AG10803 (cell line): ENCODE results near the gene APOA4.

ENCODE experiments used
- DNase-seq: peaks from one replicate; pipeline ENCODE4 v3.0.0; 2010; ENCODE audit warnings: low read depth
- H3K4me3 ChIP-seq: 2 replicates; pipeline ENCODE4 v1.5.1; 2011; ENCODE audit warnings: mild to moderate bottlenecking, low read length, control low read depth
- TF ChIP-seq, protein P1 (sequence below): conservative IDR thresholded peaks from 2 replicates; pipeline ENCODE4 v1.5.1; 2011; ENCODE audit warnings: mild to moderate bottlenecking, low read length, control low read depth, inconsistent platforms

Gene APOA4

DNA sequence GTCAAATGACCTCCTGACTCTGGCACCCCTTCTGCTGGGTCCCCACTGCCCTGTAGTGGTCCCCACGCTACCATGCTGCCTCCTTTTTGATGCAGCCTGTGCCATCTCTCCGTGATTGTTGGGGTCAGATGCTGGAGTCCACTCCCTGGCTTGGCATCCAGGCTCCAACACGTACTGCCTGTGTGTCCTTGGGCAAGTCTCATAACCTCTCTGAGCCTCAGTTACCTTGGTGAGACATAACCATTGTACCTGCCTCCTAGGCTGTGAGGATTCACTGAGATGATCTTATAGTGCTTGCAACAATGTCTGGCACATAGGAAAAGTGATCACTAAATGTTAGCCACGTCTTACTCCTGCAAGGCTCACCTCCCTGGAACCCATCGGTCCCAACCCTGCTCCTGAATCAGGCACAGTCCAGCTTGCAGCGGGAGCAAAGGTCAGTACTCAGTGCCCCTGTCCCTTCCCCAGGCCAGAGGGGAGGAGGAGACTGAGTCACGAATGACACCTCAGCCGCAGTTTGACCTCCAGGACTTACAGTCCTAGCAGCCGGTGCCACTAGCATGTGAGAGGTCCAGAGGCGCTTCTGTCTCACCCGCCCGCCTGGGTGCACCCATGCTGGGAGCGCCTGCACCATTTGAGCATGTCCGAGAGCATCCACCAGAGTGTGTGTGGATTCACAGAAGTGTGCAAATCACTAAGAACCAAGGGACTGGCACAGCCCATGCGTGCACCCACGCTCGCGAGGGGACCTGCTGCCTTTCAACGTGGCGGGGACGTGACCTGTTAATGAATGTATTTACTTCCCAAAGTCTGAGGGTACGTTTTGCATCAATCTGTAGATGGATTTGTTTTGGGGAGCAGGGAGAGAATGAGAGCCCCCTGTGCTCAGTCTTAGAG is 3.0 kb upstream of the APOA4 start:
- TF ChIP-seq, protein P1, sequence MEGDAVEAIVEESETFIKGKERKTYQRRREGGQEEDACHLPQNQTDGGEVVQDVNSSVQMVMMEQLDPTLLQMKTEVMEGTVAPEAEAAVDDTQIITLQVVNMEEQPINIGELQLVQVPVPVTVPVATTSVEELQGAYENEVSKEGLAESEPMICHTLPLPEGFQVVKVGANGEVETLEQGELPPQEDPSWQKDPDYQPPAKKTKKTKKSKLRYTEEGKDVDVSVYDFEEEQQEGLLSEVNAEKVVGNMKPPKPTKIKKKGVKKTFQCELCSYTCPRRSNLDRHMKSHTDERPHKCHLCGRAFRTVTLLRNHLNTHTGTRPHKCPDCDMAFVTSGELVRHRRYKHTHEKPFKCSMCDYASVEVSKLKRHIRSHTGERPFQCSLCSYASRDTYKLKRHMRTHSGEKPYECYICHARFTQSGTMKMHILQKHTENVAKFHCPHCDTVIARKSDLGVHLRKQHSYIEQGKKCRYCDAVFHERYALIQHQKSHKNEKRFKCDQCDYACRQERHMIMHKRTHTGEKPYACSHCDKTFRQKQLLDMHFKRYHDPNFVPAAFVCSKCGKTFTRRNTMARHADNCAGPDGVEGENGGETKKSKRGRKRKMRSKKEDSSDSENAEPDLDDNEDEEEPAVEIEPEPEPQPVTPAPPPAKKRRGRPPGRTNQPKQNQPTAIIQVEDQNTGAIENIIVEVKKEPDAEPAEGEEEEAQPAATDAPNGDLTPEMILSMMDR = no peak
- DNase-seq = no peak
- no peak overlapping the region for H3K4me3 ChIP-seq

DNA sequence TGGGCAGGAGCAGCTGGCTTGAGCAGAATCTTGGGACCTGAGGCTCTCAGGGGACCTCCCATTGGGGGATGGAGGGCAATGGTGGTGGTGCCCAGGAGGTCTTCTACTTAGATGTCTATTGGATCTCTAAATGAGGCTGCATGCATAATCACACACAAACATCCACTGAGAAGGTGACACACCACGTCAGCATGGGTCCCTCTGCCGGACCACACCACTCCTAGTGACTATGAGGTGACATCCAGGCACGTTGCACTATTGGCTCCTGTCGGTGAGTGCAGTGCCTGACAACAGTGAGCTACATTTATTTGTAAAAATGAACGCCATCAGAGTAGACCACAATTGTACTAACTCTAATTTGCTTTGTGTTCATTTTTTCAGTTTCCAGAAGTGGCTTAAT is 2.3 kb upstream of the APOA4 start:
- DNase-seq = no peak
- TF ChIP-seq, protein P1 = no peak
- H3K4me3 ChIP-seq = no peak overlapping the region

DNA sequence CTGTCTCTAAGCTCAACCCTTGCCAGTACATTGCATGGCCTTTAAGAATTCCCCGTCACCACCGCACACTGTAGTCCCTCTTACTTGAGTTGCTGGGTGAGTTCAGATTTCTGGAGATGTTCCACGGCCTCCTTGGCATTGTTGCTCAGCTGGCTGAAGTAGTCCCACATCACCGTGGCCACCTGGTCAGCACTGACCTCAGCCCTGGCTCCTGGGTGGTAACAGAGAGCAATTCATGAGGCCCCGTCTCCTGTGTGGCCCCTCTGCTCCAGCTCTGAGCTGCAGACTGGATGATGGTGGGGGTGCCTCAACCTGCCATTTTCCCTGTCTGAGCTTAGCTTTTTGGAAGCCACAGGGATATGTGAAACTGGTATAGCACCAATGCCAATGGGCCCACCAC is 529 bp downstream of the APOA4 start:
- no peak for DNase-seq
- TF ChIP-seq, protein P1 = no peak
- H3K4me3 ChIP-seq = no peak overlapping the region

DNA sequence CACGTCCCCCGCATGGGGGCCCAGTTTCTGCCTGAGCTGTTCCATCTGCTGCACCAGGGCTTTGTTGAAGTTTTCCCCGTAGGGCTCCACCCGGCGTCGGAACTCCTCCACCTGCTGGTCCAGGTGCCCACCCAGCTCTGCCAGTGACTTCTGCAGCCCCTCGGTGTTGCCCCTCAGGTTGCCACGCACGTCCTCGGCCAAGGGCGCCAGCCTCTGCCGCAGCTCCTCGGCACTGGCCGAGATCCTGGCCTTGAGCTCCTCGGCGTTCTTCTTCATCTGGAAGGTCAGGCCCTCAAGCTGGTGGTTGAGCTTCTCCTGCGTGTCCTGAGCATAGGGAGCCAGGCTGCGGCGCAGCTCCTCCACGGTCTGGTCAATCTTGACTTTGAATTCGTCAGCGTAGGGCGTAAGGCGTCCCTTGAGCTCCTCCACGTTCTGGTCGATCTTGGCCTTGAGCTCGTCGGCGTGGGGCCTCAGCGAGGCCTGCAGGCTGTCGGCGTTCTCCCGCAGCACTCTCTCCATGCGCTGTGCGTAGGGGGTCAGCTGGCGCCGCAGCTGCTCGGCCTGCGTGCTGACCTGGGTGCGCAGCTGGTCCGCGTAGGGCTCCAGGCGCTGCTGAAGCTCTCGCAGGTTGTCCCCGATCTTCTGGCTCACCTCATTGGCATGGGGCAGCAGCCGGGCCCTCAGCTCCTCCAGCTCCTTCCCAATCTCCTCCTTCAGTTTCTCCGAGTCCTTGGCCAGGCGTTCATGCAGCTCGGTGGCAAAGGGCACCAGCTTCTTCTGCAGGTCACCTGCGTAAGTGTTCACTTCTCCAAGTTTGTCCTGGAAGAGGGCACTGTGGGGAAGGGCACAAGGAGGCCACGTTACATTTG is 1.8 kb downstream of the APOA4 start:
- no peak for DNase-seq
- TF ChIP-seq, protein P1 = no peak
- no peak overlapping the region for H3K4me3 ChIP-seq

DNA sequence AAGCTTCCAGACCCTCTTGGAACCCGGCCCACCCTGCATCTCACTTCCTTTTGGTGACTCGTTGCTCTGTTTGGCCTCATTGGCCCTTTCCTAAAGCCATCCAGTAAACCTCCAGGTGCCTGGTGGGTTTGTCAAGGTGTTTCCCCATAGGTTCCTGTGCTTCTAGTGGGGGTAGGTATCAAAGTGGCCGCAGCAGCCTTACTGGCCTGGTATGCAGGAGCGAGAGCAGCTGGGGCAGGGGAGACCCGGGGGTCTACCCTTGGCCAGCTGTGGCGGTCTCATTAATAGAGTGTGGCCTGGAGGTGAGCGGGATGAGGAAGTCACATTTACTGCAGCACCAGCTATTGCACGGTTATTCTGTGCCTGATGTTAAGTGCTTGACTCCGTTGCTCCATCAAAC is 4.1 kb downstream of the APOA4 start:
- H3K4me3 ChIP-seq = no peak overlapping the region
- no peak for DNase-seq
- TF ChIP-seq, protein P1 = no peak

DNA sequence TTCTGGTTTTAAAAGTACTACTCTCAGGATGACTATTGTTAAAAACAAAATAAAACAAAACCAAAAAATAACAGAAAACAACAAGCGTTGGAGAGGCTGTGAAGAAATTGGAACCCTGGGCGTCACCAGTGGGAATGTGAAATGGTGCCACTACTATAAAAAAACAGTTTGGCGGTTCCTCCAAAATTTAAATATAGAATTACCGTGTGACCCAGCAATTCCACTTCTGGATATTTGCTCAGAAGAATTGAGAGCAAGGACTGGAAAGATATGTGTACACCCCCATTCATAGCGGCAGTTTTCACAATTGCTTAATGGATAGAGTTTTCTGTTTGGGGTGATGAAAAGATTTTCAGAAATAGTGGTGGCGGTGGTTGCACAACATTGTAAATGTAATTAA is 8.6 kb downstream of the APOA4 start:
- no peak for DNase-seq
- TF ChIP-seq, protein P1 = no peak
- no peak overlapping the region for H3K4me3 ChIP-seq
